ENCODE results near the gene TAS2R3. TPM values are rescaled to one million over a fixed set of nuclear protein-coding genes. Genes with fewer than 3 reads are reported as not detected.
"Not testable (repeated sequence)": the region's sequence is repeated elsewhere in the genome, so short reads cannot be mapped to it uniquely, and the experiment has no call there.

Gene TAS2R3
- total and polyA plus RNA-seq, 9 of the 15 experiments (the other 6 are each of a cell fraction or from before 2014, with no cell fraction given), result 0.37 to 1.9 (median 1.2) TPM; not detected in 2

DNA sequence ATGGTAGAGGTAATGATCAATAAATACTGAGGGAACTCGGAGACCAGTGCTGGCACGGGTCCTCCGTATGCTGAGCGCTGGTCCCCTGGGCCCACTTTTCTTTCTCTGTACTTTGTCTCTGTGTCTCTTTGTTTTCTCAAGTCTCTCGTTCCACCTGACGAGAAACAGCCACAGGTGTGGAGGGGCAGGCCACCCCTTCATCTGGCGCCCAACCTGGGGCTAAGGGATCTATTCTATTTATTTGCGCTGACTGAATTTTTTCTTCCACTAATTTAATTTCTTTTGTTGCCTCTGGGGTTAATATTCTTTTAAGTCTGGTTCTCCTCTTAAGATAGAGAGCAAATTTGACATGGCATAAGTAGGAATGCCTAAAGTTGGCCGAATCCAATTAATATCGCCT lies 12.0 kb upstream of the TAS2R3 start:
- POLR2A ChIA-PET; H2AFZ ChIP-seq (ENCODE audit: low read depth, low read length); BruUV-seq (replicated peaks); H3K79me2 ChIP-seq (ENCODE audit: control insufficient read depth, insufficient read depth, low read length); H3K27ac ChIP-seq (ENCODE audit: extremely low read depth, low read depth, low read length); H3K27me3 ChIP-seq (ENCODE audit: control insufficient read depth in 2 of 2, insufficient read depth in 2 of 2, low read length in 2 of 2); ATAC-seq; H3K9ac ChIP-seq (ENCODE audit: insufficient read depth in 1 of 2, low read depth in 2 of 2, low read length in 2 of 2); FAIRE-seq; H4K20me1 ChIP-seq (replicated peaks; ENCODE audit: control insufficient read depth, insufficient read depth, low read length); H3K4me2 ChIP-seq (ENCODE audit: insufficient read depth, low read length); CTCF ChIA-PET (ENCODE audit: low intra/inter-chr PET ratio); in situ Hi-C loops (cut with MboI); H3K9me1 ChIP-seq (ENCODE audit: control insufficient read depth, insufficient read depth, low read length); H3K4me1 ChIP-seq (replicated peaks in 1 of 2; ENCODE audit: control insufficient read depth in 2 of 2, insufficient read depth in 2 of 2, low read length in 2 of 2); H3K4me3 ChIP-seq: not testable (repeated sequence)
- TF ChIP-seq TRIM28 (IDR thresholded peaks at IDR 0.05), result peak; percentile 96
- TF ChIP-seq, protein P1, sequence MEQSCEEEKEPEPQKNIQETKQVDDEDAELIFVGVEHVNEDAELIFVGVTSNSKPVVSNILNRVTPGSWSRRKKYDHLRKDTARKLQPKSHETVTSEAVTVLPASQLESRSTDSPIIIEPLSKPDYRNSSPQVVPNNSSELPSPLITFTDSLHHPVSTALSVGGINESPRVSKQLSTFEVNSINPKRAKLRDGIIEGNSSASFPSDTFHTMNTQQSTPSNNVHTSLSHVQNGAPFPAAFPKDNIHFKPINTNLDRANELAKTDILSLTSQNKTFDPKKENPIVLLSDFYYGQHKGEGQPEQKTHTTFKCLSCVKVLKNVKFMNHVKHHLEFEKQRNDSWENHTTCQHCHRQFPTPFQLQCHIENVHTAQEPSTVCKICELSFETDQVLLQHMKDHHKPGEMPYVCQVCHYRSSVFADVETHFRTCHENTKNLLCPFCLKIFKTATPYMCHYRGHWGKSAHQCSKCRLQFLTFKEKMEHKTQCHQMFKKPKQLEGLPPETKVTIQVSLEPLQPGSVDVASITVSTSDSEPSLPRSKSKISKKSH (CRISPR knock-in tag; IDR thresholded peaks at IDR 0.05), result 0 out of 2 replicates have a peak, but pooled peaks have one; percentile 31
- TF ChIP-seq CBX3 (IDR thresholded peaks at IDR 0.05; ENCODE audit: borderline replicate concordance in 1 of 2, low read length in 2 of 2), result peak in 1 of 2 experiments; percentile 87; a peak in 1 of 3 replicates
- peak; percentile 78 for TF ChIP-seq ZNF280A (IDR thresholded peaks at IDR 0.05; ENCODE audit: low read depth, partially characterized antibody)
- TF ChIP-seq TRIM24 (IDR thresholded peaks at IDR 0.05), result peak in 1 of 2 experiments; percentile 41; a peak in 1 of 4 replicates
- TF ChIP-seq POLR2A (conservative IDR thresholded peaks at IDR 0.05), result 0 out of 2 replicates have a peak, but pooled peaks have one; percentile 3
- peak; percentile 96 for TF ChIP-seq CHAMP1 (IDR thresholded peaks at IDR 0.05)
- 0 out of 2 replicates have a peak, but pooled peaks have one; percentile 45 for TF ChIP-seq ZNF445 (CRISPR knock-in tag; IDR thresholded peaks at IDR 0.05; ENCODE audit: low read depth)
- TF ChIP-seq CC2D1A (IDR thresholded peaks at IDR 0.05), result peak; percentile 70; the same call in 1 of the 2 replicates
- TF ChIP-seq CBX1 (IDR thresholded peaks at IDR 0.05; ENCODE audit: low read depth), result peak; percentile 92
- 0 out of 2 replicates have a peak, but pooled peaks have one; percentile 41 for TF ChIP-seq ZBTB33 (CRISPR knock-in tag; IDR thresholded peaks at IDR 0.05)
- TF ChIP-seq ZEB2 (IDR thresholded peaks at IDR 0.05), result 0 out of 2 replicates have a peak, but pooled peaks have one; percentile 32
- peak; percentile 93 for TF ChIP-seq CBX5 (IDR thresholded peaks at IDR 0.05; ENCODE audit: borderline replicate concordance, low read depth)
- peaks cover 98% of the 10 kb centered on the region for H3K36me3 ChIP-seq (ENCODE audit: control insufficient read depth, insufficient read depth, low read length)
- peaks cover 32% of the 10 kb centered on the region for H3K9me3 ChIP-seq (replicated peaks; ENCODE audit: control insufficient read depth, insufficient read depth, low read depth, low read length)
- WGBS (ENCODE audit: insufficient coverage, low coverage, missing lambda C conversion rate), result over 99% methylated on average over 10 of the region's 10 CpGs
- intact Hi-C loops (cut with micrococcal nuclease), result loop anchor here (10.0 kb wide), 1 partner anchor 223 kb away; the partner anchor contains the start of gene TAS2R38
- DNase-seq (ENCODE audit: extremely low read depth in 1 of 4, low spot score in 3 of 4), result peak in 1 of 4 experiments; percentile 48
